GM18505 (cell line): ENCODE measurements around the gene RICTOR.

Source experiments
- ATAC-seq: cut with Tn5 transposase; IDR thresholded peaks from one replicate; pipeline ENCODE4 v1.9.1; 2021; ENCODE audit not compliant: unreplicated experiment
- POLR2A ChIP-seq: IDR thresholded peaks from 4 replicates; pipeline ENCODE4 v1.6.1; 2011; ENCODE audit warnings: borderline replicate concordance; ENCODE audit not compliant: insufficient read depth, insufficient read length; ENCODE audit errors: extremely low read depth

RICTOR gene

DNA sequence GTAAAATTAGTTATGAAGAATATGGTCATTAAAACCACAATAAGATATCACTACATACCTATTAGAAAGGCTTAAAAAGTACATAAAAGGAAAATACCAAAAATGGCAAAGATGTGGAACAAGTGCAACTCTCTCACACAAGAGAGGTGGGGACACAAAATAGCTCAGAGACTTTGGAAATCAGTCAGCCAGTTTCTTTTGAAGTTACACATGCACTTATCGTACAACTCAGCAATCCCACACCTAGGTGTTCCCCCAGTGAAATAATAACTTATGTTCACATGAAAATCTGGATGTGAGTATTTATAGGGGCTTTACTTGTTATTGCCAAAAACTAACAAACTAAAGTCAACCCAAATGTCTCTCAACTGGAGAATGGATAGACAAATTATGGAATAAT is 9.8 kb upstream of the RICTOR start:
- no peak for ATAC-seq
- no peak for TF ChIP-seq POLR2A

DNA sequence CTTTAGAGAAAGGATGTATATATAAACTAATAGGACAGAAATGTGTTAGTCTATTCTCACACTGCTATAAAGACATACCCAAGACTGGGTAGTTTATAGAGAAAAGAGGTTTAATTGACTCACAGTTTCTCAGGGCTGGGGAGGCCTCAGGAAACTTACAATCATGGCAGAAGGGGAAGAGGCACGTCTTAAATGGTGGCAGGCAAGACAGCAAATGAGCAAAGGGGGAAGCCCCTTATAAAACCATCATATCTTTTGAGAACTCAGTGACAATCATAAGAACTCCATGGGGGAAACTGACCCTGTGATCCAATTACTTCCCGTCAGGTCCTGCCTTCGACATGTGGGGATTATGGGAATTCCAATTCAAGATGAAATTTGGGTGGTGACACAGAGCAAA is 8.8 kb upstream of the RICTOR start:
- TF ChIP-seq POLR2A: no peak
- no peak for ATAC-seq

DNA sequence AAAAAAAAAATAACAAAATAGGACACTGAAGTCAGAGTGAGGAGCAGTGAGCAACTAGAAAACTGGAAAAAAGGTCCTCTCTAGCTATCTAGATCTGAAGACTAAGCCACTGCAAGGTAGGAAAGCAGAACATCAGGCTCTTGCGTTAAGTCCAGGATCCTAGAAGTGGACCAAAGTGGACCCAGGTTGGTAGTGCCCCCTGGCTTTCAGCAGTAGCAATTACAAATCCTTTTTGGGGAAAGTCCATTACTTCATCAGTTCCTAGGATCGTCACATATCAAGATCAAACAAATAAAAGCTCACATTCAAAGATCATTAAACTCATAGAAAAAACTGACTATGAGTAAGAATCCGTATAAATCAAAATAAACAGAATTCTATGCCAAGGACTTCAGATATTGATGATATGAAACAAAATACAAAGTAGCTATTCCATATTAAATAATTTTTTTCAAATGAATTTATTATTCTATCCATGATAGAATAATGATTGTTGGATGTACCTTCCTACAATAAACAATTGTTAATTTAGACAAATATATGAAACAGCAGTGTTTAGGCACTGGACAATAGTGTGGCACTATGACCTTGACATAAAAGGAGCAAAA is 6.5 kb upstream of the RICTOR start:
- no peak for ATAC-seq
- TF ChIP-seq POLR2A: no peak

DNA sequence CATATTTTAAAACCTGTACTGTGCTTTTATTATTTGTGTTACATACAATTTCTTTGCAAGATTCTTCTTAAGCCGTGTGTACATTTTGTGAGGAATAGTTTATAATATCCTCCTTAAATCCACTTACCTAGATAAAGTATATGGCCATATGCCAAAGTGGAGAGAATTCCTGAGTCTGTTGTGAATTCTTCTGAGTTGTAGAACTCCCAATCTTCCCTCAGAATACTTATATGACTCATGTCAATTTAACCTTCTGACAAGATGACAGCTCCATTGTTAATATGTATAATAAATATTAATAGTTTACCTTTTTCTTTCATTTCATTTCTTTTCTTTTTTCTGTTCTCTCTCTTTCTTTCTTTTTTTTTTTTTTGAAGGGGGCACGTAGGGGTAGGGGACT is 6.0 kb upstream of the RICTOR start:
- no peak for ATAC-seq
- no peak for TF ChIP-seq POLR2A

DNA sequence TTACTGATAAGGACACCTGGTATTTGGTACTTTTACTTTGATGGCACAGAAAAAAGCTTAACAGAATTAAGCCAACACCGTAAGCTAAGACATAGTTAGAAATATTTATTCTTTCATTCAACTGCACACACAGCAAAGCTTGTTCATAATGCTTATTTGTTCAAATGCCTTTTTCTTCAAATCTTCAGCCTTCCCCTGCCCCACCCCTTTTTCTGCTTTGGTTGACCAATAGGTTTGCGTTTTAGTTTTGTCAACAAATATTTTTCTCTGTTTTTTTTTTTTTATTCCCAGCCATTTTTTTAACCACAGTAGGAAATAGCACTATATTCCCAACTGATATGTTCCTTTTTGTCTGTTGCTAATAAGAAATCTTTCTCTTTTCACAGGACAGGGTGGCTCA is 4.9 kb upstream of the RICTOR start:
- no peak for ATAC-seq
- no peak for TF ChIP-seq POLR2A

DNA sequence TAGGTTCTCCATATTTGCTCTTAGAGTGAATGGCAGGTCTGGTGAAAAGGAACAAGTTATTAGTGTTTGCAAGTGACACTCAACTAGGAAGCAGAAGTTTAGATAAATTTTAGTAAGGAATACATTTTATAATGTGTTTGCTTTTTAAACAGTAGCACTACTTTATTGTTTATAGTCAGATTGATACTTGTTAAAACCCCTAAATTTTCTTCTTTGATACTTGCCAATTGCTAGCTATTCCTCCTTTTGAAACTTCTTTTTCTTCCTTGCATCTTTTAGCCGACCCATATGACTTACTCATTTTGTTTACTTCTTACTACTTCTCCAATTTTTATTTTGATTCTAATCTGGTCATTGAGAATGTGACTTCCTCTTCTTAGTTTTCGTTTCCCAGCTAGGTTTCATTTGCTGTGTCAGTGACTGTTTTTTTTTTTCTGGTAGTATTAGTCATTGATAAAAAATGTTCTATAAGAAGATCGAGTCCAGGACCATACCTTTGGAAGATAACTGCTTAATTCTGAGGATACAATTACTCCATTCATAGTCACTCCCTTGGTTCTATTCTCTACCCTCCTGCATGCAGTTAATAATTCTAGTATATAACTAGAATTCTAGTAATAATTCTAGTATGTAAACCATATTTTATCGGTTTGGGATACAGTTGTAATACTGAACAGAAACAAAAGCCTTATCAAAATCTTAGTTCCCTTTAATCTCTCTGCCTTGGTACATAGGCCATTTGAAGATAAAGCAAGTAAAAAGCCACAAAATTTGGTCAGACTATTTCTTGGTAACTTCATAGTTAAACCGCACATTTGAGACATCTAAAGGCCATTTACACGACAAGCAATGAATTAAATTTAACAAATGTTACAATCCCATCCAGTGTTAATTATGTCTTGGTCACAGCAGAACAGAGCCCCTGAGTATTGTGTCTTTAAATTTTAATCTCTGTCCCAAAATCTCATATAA is 2.8 kb upstream of the RICTOR start:
- no peak for TF ChIP-seq POLR2A
- ATAC-seq: no peak

DNA sequence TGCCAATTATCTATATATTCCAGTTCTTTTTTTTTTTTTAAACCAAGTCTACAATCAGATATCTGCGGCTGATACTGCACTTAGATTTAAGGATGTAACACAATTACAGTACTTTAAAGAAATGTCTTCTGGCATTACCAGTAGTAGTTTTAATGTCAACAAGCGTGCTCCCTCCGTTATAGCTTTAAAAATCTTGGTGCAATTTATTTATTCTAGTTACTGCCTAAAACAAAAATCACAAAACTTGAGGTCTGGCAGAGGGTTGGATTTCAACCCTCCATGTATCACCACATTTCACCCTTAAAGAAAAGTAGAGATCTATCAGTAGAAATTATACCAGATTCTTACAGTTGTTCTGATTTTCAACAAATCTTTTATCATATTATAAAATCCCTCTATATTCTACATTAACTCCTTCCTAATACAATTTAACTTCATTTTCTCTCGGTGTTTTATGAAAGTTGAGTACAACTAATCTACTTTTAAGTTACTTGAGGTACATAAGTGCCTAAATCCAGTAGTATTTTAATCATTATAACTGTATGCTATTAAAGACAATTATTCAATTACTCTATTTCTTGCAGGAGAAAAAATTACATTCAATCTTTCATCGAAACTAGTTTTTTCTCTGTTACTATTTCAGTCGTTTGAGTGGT is 2.0 kb upstream of the RICTOR start:
- TF ChIP-seq POLR2A: no peak
- no peak for ATAC-seq

DNA sequence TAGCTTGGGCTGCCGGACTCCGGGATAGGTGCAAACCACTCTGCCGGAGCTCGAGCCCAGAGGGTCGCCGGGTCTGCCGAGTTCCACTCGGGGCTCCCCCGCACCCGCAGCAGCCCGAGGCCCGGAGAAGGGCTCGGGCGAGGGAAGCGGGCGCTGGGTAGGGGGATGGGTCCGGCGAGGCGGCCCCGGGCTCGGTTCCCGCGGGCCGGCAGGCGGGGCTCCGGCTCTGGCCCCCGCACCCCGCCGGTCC is 507 bp downstream of the RICTOR start:
- ATAC-seq: peak; percentile 33
- TF ChIP-seq POLR2A: no peak

DNA sequence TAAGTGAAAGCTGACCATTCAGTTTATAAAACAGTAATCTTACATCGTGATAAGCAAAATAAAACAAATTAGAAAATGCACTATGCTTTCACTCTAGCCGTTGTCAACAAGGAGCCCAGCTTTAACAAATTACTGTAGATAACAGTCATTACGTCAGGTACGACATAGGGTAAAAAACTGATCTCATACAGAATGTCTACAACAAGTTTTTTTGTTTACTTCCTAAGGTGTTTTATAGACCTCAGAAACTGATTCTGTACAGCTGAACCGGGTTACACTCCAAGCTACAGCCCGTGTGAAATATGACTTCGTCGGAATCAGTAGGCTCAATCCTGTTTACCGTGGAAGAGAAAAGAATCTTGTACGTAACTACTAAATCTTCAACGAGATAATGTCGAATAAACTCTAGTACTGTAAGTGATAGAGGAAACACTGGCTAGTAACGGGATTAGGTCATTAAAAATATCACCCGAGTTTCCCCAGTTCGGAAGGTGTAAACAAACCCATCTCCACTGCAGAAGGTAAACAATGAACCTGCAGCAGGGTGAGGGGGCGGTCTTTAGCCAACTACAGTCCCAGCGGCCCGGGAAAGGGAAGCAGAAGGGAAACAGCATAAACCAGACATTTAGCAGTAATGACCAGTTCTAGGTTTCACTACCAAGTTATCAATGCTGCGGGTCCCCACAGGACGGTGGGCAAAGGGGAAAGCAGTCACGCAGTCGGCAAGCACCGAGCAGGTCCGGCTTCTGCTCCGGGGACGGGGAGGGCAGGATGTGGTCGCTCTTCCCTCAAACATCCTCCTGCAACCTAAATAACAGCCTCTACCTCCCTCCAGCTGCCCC is 1.1 kb downstream of the RICTOR start:
- ATAC-seq: peak; percentile 41
- TF ChIP-seq POLR2A: peak; percentile 61

DNA sequence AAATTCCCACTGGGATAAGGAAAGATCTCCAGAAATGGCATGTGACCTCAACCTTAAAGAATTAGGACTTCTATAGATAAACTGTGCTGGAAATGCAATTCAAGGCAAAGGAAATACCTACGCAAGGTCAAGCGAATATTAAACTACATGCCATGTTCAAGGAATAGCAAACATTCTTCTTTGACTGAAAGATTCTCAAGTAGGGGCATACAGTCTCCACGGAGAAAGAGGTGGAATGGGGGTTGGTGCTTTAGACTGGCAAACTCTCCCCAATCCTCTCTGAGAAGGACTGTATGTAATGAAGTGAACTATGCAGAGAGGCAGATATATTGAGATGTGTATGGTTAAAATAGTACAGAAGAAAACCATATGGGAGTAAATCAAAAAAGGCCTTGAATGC is 6.1 kb downstream of the RICTOR start:
- no peak for TF ChIP-seq POLR2A
- no peak for ATAC-seq

DNA sequence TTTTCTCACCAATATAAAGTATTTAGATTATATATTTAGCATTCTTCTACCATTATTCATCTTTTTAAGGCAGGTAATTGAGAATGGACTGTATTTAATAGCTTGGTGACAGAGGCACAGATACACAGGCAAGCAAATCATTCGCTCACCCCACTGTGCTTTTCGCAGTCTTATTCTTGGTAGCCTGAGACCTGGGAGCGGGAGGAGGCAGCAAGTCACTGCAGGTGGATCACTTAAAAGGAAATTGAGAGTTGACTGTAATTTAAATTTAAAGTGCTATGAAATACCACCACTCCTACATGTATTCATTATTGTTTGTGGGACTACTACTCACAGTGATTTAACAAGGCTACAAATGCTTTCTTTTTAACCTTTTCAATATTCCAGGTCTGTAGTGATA is 9.7 kb downstream of the RICTOR start:
- no peak for ATAC-seq
- TF ChIP-seq POLR2A: no peak

DNA sequence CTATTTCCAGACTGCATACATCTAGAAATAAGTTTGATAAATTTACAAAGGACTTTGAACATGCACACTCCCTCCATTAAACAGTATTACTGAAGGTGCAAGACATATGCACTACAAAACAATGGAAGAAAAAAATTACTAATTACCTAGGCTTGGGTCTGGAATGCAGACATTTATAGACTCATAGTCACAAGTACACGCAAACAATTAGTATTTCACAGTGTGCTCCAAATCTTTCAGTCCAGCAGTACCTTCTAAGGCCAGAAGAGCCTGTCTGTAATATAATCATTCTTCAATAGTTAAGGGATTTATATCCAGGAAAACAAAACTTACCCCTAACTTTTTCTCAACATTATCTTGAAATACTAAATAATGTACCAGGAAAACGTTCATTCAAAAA is 11.2 kb downstream of the RICTOR start:
- no peak for TF ChIP-seq POLR2A
- no peak for ATAC-seq

DNA sequence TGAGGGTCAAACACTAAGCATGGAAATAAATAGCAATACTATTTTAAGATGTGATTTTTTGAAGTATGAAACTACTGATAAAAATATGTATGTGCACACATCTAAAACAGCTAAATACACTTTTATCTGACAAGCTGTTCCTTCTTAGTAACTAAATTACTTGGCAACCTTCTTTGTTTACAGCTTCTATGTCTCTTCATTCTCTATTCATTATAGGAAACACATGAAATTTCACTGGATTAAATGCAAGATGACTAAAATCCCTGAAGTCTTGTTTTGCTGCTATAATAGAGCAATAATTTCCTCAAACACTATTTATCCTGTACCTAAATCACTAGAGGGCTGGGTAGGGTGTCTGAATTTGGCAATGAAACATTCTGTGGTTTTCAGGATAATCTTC is 11.7 kb downstream of the RICTOR start:
- no peak for TF ChIP-seq POLR2A

More for the DNA sequence above, 11.7 kb downstream of the RICTOR start:
- ATAC-seq: no peak
